ENCODE measurements around the gene ACAD10.

- no peak for TF ChIP-seq CTCF (IDR thresholded peaks at IDR 0.05)
- TF ChIP-seq POLR2A (IDR thresholded peaks at IDR 0.05): no peak
- no peak for TF ChIP-seq EP300 (IDR thresholded peaks at IDR 0.05)
Measured at GRCh38 chr12:111759991-111760390, 74.1 kb downstream of the ACAD10 start.
